Liver (tissue), 3 donors: ENCODE measurements around the gene ACACA.

Source experiments
- CTCF ChIP-seq: fragments of 150-350 bp; IDR thresholded peaks from 2 replicates; pipeline ENCODE4 v1.5.1; 2017; ENCODE audit warnings: improper control_type of control experiment, low read depth, low read length; ENCODE audit not compliant: missing input control
- GABPA ChIP-seq, 2 donors: IDR thresholded peaks in 1 of 2; conservative IDR thresholded peaks in 1 of 2; 2 replicates each; pipeline ENCODE4 v1.6.1; 2016; ENCODE audit warnings: antibody characterized with exemption in 2 of 2, mild to moderate bottlenecking in 1 of 2, moderate library complexity in 1 of 2
- YY1 ChIP-seq: IDR thresholded peaks from 2 replicates; pipeline ENCODE4 v1.6.1; 2016; ENCODE audit warnings: antibody characterized with exemption, mild to moderate bottlenecking
- TF ChIP-seq, protein P1 (sequence below): IDR thresholded peaks from 2 replicates; pipeline ENCODE4 v1.6.1; 2016; ENCODE audit warnings: antibody characterized with exemption, mild to moderate bottlenecking
- donor health status: healthy.
- donor health status: healthy.

GRCh38 chr17:37413875-37414519 lies 7.4 kb upstream of the ACACA start:
- TF ChIP-seq CTCF (no peak), GABPA (IDR thresholded peaks at IDR 0.05 in 1 of 2, conservative IDR thresholded peaks at IDR 0.05 in 1 of 2) (no peak), YY1 (no peak)
- TF ChIP-seq, protein P1, sequence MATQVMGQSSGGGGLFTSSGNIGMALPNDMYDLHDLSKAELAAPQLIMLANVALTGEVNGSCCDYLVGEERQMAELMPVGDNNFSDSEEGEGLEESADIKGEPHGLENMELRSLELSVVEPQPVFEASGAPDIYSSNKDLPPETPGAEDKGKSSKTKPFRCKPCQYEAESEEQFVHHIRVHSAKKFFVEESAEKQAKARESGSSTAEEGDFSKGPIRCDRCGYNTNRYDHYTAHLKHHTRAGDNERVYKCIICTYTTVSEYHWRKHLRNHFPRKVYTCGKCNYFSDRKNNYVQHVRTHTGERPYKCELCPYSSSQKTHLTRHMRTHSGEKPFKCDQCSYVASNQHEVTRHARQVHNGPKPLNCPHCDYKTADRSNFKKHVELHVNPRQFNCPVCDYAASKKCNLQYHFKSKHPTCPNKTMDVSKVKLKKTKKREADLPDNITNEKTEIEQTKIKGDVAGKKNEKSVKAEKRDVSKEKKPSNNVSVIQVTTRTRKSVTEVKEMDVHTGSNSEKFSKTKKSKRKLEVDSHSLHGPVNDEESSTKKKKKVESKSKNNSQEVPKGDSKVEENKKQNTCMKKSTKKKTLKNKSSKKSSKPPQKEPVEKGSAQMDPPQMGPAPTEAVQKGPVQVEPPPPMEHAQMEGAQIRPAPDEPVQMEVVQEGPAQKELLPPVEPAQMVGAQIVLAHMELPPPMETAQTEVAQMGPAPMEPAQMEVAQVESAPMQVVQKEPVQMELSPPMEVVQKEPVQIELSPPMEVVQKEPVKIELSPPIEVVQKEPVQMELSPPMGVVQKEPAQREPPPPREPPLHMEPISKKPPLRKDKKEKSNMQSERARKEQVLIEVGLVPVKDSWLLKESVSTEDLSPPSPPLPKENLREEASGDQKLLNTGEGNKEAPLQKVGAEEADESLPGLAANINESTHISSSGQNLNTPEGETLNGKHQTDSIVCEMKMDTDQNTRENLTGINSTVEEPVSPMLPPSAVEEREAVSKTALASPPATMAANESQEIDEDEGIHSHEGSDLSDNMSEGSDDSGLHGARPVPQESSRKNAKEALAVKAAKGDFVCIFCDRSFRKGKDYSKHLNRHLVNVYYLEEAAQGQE: no peak
